ENCODE data around the gene SMPD1. TPM values are rescaled to one million over a fixed set of nuclear protein-coding genes. Genes with fewer than 3 reads are reported as not detected.

The SMPD1 gene
- total RNA-seq, 2 donors from 2014 or later, result 9.4 to 28.7 TPM

DNA sequence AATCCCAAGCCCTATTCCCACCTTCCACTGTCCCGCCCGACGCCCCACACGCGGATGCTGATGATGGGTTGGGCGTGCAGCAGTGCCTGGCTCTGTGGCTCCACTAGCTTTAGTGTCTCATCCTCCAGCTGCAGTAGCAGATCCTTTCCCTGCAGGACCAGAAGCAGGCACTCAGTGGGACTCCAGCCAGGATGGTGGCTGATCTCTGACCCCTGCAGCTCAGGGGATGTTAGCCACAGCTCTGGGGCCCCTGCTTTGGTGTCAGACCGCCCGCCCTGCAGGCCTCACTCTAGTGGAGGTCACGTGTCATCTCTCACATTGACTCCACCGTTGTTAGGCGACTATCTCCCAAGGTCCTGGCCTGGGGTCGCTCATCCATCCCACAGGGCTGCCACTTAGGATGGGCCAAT is 11.8 kb downstream of the SMPD1 start:
- Mint-ChIP-seq H3K27me3 (ENCODE audit: insufficient read depth) (no peaks in the 10 kb centered on the region), H3K4me3 (no peak overlapping the region), H3K9me3 (no peaks in the 10 kb centered on the region), H3K36me3 (ENCODE audit: low read depth) (peaks cover 15% of the 10 kb centered on the region), H3K27ac (no peak overlapping the region), H3K4me1 (no peaks in the 10 kb centered on the region)
- Histone ChIP-seq H3K9ac (ENCODE audit: extremely low read depth, low read length, poor library complexity, severe bottlenecking) (no peak overlapping the region), H3K27me3 (ENCODE audit: control insufficient read depth, insufficient read depth, low read length, poor library complexity, severe bottlenecking) (no peaks in the 10 kb centered on the region), H3K36me3 (ENCODE audit: control insufficient read depth, insufficient read depth, low read length) (peaks cover 9% of the 10 kb centered on the region), H3K9me3 (ENCODE audit: control insufficient read depth, low read length) (no peaks in the 10 kb centered on the region), H3K4me1 (ENCODE audit: control insufficient read depth, insufficient read depth, low read length) (no peaks in the 10 kb centered on the region), H3K4me3 (ENCODE audit: low read length) (no peak overlapping the region), H3K27ac (ENCODE audit: low read depth, low read length) (no peak overlapping the region)
- TF ChIP-seq, protein P1, sequence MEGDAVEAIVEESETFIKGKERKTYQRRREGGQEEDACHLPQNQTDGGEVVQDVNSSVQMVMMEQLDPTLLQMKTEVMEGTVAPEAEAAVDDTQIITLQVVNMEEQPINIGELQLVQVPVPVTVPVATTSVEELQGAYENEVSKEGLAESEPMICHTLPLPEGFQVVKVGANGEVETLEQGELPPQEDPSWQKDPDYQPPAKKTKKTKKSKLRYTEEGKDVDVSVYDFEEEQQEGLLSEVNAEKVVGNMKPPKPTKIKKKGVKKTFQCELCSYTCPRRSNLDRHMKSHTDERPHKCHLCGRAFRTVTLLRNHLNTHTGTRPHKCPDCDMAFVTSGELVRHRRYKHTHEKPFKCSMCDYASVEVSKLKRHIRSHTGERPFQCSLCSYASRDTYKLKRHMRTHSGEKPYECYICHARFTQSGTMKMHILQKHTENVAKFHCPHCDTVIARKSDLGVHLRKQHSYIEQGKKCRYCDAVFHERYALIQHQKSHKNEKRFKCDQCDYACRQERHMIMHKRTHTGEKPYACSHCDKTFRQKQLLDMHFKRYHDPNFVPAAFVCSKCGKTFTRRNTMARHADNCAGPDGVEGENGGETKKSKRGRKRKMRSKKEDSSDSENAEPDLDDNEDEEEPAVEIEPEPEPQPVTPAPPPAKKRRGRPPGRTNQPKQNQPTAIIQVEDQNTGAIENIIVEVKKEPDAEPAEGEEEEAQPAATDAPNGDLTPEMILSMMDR (conservative IDR thresholded peaks at IDR 0.05), result no peak
- DNase-seq, result no peak
- WGBS, 2 experiments (ENCODE audit: insufficient coverage in 1 of 2, insufficient read length in 1 of 2), result 90 to 92% methylated on average over 6 to 12 of the region's 12 CpGs

- WGBS, 2 experiments (ENCODE audit: insufficient coverage in 1 of 2, insufficient read length in 1 of 2), result 93 to 100% methylated on average over 5 to 7 of the region's 7 CpGs
- no peaks in the 10 kb centered on the region for H3K4me1 Mint-ChIP-seq
- Histone ChIP-seq H3K36me3 (ENCODE audit: control insufficient read depth, insufficient read depth, low read length) (peaks cover 9% of the 10 kb centered on the region), H3K4me1 (ENCODE audit: control insufficient read depth, insufficient read depth, low read length) (no peaks in the 10 kb centered on the region), H3K9me3 (ENCODE audit: control insufficient read depth, low read length) (no peaks in the 10 kb centered on the region), H3K27me3 (ENCODE audit: control insufficient read depth, insufficient read depth, low read length, poor library complexity, severe bottlenecking) (no peaks in the 10 kb centered on the region), H3K4me3 (ENCODE audit: low read length) (no peak overlapping the region), H3K27ac (ENCODE audit: low read depth, low read length) (no peak overlapping the region), H3K9ac (ENCODE audit: extremely low read depth, low read length, poor library complexity, severe bottlenecking) (no peak overlapping the region)
- no peak overlapping the region for H3K4me3 Mint-ChIP-seq
- no peak for DNase-seq
- TF ChIP-seq, protein P1 (conservative IDR thresholded peaks at IDR 0.05), result no peak
- no peaks in the 10 kb centered on the region for H3K27me3 Mint-ChIP-seq (ENCODE audit: insufficient read depth)
- no peaks in the 10 kb centered on the region for H3K9me3 Mint-ChIP-seq
- H3K27ac Mint-ChIP-seq, result no peak overlapping the region
- H3K36me3 Mint-ChIP-seq (ENCODE audit: low read depth), result peaks cover 15% of the 10 kb centered on the region
Observed at GRCh38 chr11:6402561-6402981, 12.3 kb downstream of the SMPD1 start.

GRCh38 chr11:6403539-6403938 is 13.3 kb downstream of the SMPD1 start:
- 91 to 93% methylated on average over 5 to 8 of the region's 8 CpGs for WGBS, 2 experiments (ENCODE audit: insufficient coverage in 1 of 2, insufficient read length in 1 of 2)
- H3K27ac Mint-ChIP-seq, result no peak overlapping the region
- Histone ChIP-seq H3K27me3 (ENCODE audit: control insufficient read depth, insufficient read depth, low read length, poor library complexity, severe bottlenecking) (no peaks in the 10 kb centered on the region), H3K36me3 (ENCODE audit: control insufficient read depth, insufficient read depth, low read length) (peaks cover 9% of the 10 kb centered on the region), H3K27ac (ENCODE audit: low read depth, low read length) (no peak overlapping the region), H3K9me3 (ENCODE audit: control insufficient read depth, low read length) (no peaks in the 10 kb centered on the region), H3K4me1 (ENCODE audit: control insufficient read depth, insufficient read depth, low read length) (no peaks in the 10 kb centered on the region), H3K9ac (ENCODE audit: extremely low read depth, low read length, poor library complexity, severe bottlenecking) (no peak overlapping the region), H3K4me3 (ENCODE audit: low read length) (no peak overlapping the region)
- peaks cover 19% of the 10 kb centered on the region for H3K36me3 Mint-ChIP-seq (ENCODE audit: low read depth)
- H3K4me3 Mint-ChIP-seq, result no peak overlapping the region
- H3K4me1 Mint-ChIP-seq, result no peaks in the 10 kb centered on the region
- no peak for DNase-seq
- H3K9me3 Mint-ChIP-seq, result no peaks in the 10 kb centered on the region
- TF ChIP-seq, protein P1 (conservative IDR thresholded peaks at IDR 0.05), result no peak
- no peaks in the 10 kb centered on the region for H3K27me3 Mint-ChIP-seq (ENCODE audit: insufficient read depth)

All from endodermal cell (in vitro differentiated cells).